H1 (cell line): Measurements from ENCODE around the gene TNS2.

Source experiments
- CTCF ChIP-seq, 3 experiments: IDR thresholded peaks; 1 replicate in 2 of 3; 2 replicates in 1 of 3; pipeline versions ENCODE4 v1.5.1 to v1.6.1; 2011; ENCODE audit warnings: low read length in 3 of 3, mild to moderate bottlenecking in 3 of 3, inconsistent platforms in 2 of 3, low read depth in 1 of 3, moderate library complexity in 1 of 3; ENCODE audit not compliant: insufficient read depth in 1 of 3; ENCODE audit errors: control extremely low read depth in 1 of 3
- E2F6 ChIP-seq: IDR thresholded peaks from 2 replicates; pipeline ENCODE4 v1.6.1; 2012; ENCODE audit warnings: inconsistent platforms
- EP300 ChIP-seq, 2 experiments: IDR thresholded peaks; 1 replicate in 1 of 2; 2 replicates in 1 of 2; pipeline ENCODE4 v1.6.1; 2011 to 2012; ENCODE audit warnings: low read depth in 2 of 2, low read length in 2 of 2, mild to moderate bottlenecking in 2 of 2, borderline replicate concordance in 1 of 2, inconsistent platforms in 1 of 2, moderate library complexity in 1 of 2
- EZH2 ChIP-seq: fragments of 200-600 bp; sonication (generic); IDR thresholded peaks from 2 replicates; pipeline ENCODE4 v1.7.1; 2012; ENCODE audit warnings: low read depth, mild to moderate bottlenecking, moderate library complexity, low read length, inconsistent platforms; ENCODE audit not compliant: severe bottlenecking
- MAFK ChIP-seq: IDR thresholded peaks from 2 replicates; pipeline ENCODE4 v1.6.1; 2012; ENCODE audit warnings: low read depth, mild to moderate bottlenecking, improper control_type of control experiment, low read length
- POLR2AphosphoS5 ChIP-seq: IDR thresholded peaks from 2 replicates; pipeline ENCODE4 v1.6.1; 2011; ENCODE audit warnings: low read depth, low read length
- SIN3A ChIP-seq, 2 experiments: IDR thresholded peaks in 1 of 2; conservative IDR thresholded peaks in 1 of 2; 2 replicates each; pipeline ENCODE4 v1.6.1; 2011 to 2012; ENCODE audit warnings: low read length in 2 of 2, improper control_type of control experiment in 1 of 2, low read depth in 1 of 2, mild to moderate bottlenecking in 1 of 2
- SRF ChIP-seq: IDR thresholded peaks from 2 replicates; pipeline ENCODE4 v1.6.1; 2011; ENCODE audit warnings: mild to moderate bottlenecking, low read depth, low read length, moderate library complexity
- TBP ChIP-seq: IDR thresholded peaks from 2 replicates; pipeline ENCODE4 v1.6.1; 2011; ENCODE audit warnings: low read depth, low read length, improper control_type of control experiment
- TCF12 ChIP-seq: IDR thresholded peaks from 2 replicates; pipeline ENCODE4 v1.6.1; 2011; ENCODE audit warnings: low read depth, mild to moderate bottlenecking, low read length
- TF ChIP-seq, protein P1 (sequence below): IDR thresholded peaks from 2 replicates; pipeline ENCODE4 v1.6.1; 2011; ENCODE audit warnings: low read depth, mild to moderate bottlenecking, low read length; ENCODE audit not compliant: insufficient read depth
- TF ChIP-seq, protein P2 (sequence below): IDR thresholded peaks from 2 replicates; pipeline ENCODE4 v1.6.1; 2012; ENCODE audit warnings: inconsistent platforms

GRCh38 chr12:53067993-53068770 is 18.3 kb downstream of the TNS2 start:
- TF ChIP-seq, protein P1, sequence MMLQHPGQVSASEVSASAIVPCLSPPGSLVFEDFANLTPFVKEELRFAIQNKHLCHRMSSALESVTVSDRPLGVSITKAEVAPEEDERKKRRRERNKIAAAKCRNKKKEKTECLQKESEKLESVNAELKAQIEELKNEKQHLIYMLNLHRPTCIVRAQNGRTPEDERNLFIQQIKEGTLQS = no peak
- TF ChIP-seq EZH2 (no peak), CTCF (IDR thresholded peaks at IDR 0.05; ENCODE audit: control extremely low read depth in 1 of 3, insufficient read depth in 1 of 3, low read depth in 1 of 3, low read length in 3 of 3) (no peak), POLR2AphosphoS5 (no peak), SIN3A (conservative IDR thresholded peaks at IDR 0.05 in 1 of 2, IDR thresholded peaks at IDR 0.05 in 1 of 2; ENCODE audit: low read depth in 1 of 2, low read length in 2 of 2) (no peak), E2F6 (no peak), TBP (no peak), TCF12 (no peak), SRF (no peak), EP300 (IDR thresholded peaks at IDR 0.05; ENCODE audit: borderline replicate concordance in 1 of 2, low read depth in 2 of 2, low read length in 2 of 2) (no peak), MAFK (no peak)
- TF ChIP-seq, protein P2, sequence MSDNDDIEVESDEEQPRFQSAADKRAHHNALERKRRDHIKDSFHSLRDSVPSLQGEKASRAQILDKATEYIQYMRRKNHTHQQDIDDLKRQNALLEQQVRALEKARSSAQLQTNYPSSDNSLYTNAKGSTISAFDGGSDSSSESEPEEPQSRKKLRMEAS = no peak
